Vagina (tissue), 2 donors: ENCODE measurements around the gene DUS2.

Experiments
- POLR2AphosphoS5 ChIP-seq, 2 donors: sonication (generic); formaldehyde crosslinking; IDR thresholded peaks; one replicate each; pipeline ENCODE4 v1.9.0; 2017; ENCODE audit warnings: antibody characterized with exemption in 2 of 2, mild to moderate bottlenecking in 2 of 2, low read depth in 1 of 2; ENCODE audit not compliant: insufficient read depth in 1 of 2
- TF ChIP-seq, protein P1 (sequence below), 3 experiments: fragments of 450-650 bp in 2 of 3; fragments of 200-600 bp in 1 of 3; sonication (generic) in 1 of 3; IDR thresholded peaks; one replicate each; pipeline ENCODE4 v1.5.1; 2017 to 2019; ENCODE audit warnings: antibody characterized with exemption in 3 of 3, mild to moderate bottlenecking in 2 of 3, moderate library complexity in 2 of 3

DNA sequence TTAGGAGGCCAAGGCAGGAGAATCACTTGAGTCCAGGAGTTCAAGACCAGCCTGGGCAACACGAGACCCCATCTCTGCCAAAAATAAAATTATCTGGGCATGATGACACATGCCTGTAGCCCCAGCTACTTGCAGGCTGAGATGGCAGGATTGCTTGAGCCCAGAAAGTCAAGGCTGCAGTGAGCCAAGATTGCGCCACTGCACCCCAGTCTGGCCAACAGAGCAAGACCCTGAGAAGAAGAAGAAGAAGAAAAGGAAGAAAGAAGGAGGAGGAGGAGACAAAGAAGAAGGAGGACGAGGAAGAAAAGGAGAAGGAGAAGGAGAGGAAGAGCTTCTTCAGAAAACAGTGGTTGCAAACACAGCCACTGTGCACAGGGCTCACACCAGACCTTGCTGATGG is 34.4 kb upstream of the DUS2 start:
- TF ChIP-seq, protein P1, sequence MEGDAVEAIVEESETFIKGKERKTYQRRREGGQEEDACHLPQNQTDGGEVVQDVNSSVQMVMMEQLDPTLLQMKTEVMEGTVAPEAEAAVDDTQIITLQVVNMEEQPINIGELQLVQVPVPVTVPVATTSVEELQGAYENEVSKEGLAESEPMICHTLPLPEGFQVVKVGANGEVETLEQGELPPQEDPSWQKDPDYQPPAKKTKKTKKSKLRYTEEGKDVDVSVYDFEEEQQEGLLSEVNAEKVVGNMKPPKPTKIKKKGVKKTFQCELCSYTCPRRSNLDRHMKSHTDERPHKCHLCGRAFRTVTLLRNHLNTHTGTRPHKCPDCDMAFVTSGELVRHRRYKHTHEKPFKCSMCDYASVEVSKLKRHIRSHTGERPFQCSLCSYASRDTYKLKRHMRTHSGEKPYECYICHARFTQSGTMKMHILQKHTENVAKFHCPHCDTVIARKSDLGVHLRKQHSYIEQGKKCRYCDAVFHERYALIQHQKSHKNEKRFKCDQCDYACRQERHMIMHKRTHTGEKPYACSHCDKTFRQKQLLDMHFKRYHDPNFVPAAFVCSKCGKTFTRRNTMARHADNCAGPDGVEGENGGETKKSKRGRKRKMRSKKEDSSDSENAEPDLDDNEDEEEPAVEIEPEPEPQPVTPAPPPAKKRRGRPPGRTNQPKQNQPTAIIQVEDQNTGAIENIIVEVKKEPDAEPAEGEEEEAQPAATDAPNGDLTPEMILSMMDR (IDR thresholded peaks at IDR 0.05), result no peak
- no peak for TF ChIP-seq POLR2AphosphoS5 (IDR thresholded peaks at IDR 0.05; ENCODE audit: insufficient read depth in 1 of 2, low read depth in 1 of 2)
